K562 (cell line): ENCODE measurements around the gene FBXO22. TPM values are rescaled to one million over a fixed set of nuclear protein-coding genes. Genes with fewer than 3 reads are reported as not detected.

Source experiments
- ATF1 ChIP-seq, 2 experiments: fragments of 450-650 bp in 1 of 2; IDR thresholded peaks; 2 replicates each; pipeline ENCODE4 v1.6.1; 2016; ENCODE audit warnings: missing compliant biosample characterization in 1 of 2, missing genetic modification characterization in 1 of 2
- CHCHD3 ChIP-seq: fragments of 250-450 bp; sonication (Bioruptor Pico); IDR thresholded peaks from 2 replicates; pipeline ENCODE4 v2.1.2; 2022; ENCODE audit warnings: mild to moderate bottlenecking
- CREB5 ChIP-seq: fragments of 250-450 bp; sonication (Bioruptor Pico); IDR thresholded peaks from 2 replicates; pipeline ENCODE4 v1.5.0; 2020; ENCODE audit warnings: mild to moderate bottlenecking
- IRF1 ChIP-seq: sonication (generic); formaldehyde crosslinking; IDR thresholded peaks from 2 replicates; pipeline ENCODE4 v1.8.0; 2022; ENCODE audit warnings: missing genetic modification reagents, mild to moderate bottlenecking, borderline replicate concordance
- L3MBTL2 ChIP-seq: fragments of 450-650 bp; IDR thresholded peaks from 2 replicates; pipeline ENCODE4 v1.6.1; 2016; ENCODE audit warnings: mild to moderate bottlenecking, moderate library complexity
- MLLT1 ChIP-seq, 2 experiments: fragments of 450-650 bp; IDR thresholded peaks; 2 replicates each; pipeline ENCODE4 v1.6.1; 2016
- MXD1 ChIP-seq: fragments of 250-450 bp; sonication (Bioruptor Pico); IDR thresholded peaks from 2 replicates; pipeline ENCODE4 v1.8.0; 2021; ENCODE audit warnings: borderline replicate concordance, mild to moderate bottlenecking, moderate library complexity; ENCODE audit not compliant: poor library complexity, severe bottlenecking
- OTX1 ChIP-seq: fragments of 450-650 bp; formaldehyde crosslinking; IDR thresholded peaks from 2 replicates; pipeline ENCODE4 v1.4.0; 2022; ENCODE audit warnings: mild to moderate bottlenecking
- POLR2H ChIP-seq: IDR thresholded peaks from 2 replicates; pipeline ENCODE4 v1.6.1; 2016; ENCODE audit warnings: missing genetic modification characterization, low read depth, mild to moderate bottlenecking, control low read depth, missing compliant biosample characterization, moderate library complexity
- PTRF ChIP-seq: fragments of 450-650 bp; IDR thresholded peaks from 2 replicates; pipeline ENCODE4 v1.6.1; 2016; ENCODE audit warnings: mild to moderate bottlenecking, missing genetic modification characterization, missing compliant biosample characterization
- SNAPC5 ChIP-seq: fragments of 250-450 bp; sonication (Bioruptor Pico); IDR thresholded peaks from 2 replicates; pipeline ENCODE4 v1.8.0; 2021; ENCODE audit warnings: moderate library complexity, mild to moderate bottlenecking, inconsistent platforms
- SRSF1 ChIP-seq: fragments of 200-400 bp; formaldehyde crosslinking; IDR thresholded peaks from 2 replicates; pipeline ENCODE4 v1.6.1; 2017; ENCODE audit warnings: mild to moderate bottlenecking, low read depth, low read length, moderate library complexity
- THRAP3 ChIP-seq: fragments of 450-650 bp; IDR thresholded peaks from 2 replicates; pipeline ENCODE4 v1.6.1; 2016; ENCODE audit warnings: mild to moderate bottlenecking, inconsistent platforms, borderline replicate concordance
- ZHX1 ChIP-seq: fragments of 150-350 bp; conservative IDR thresholded peaks from 2 replicates; pipeline ENCODE4 v1.6.1; 2014; ENCODE audit warnings: low read length
- ZKSCAN8 ChIP-seq: fragments of 200-800 bp; sonication (Bioruptor generic); IDR thresholded peaks from 2 replicates; pipeline ENCODE4 v1.6.1; 2016; ENCODE audit warnings: missing genetic modification characterization, missing compliant biosample characterization
- ZNF133 ChIP-seq: fragments of 250-450 bp; sonication (Bioruptor Pico); IDR thresholded peaks from 2 replicates; pipeline ENCODE4 v1.4.0; 2020; ENCODE audit warnings: mild to moderate bottlenecking
- ZNF165 ChIP-seq: fragments of 250-450 bp; sonication (Bioruptor Pico); IDR thresholded peaks from 2 replicates; pipeline ENCODE4 v1.4.0; 2020; ENCODE audit warnings: borderline replicate concordance
- ZNF274 ChIP-seq: IDR thresholded peaks from 2 replicates; pipeline ENCODE4 v1.6.1; 2011; ENCODE audit warnings: low read depth, mild to moderate bottlenecking, low read length, moderate library complexity, borderline replicate concordance
- ZNF311 ChIP-seq: fragments of 250-450 bp; sonication (Bioruptor Pico); IDR thresholded peaks from 2 replicates; pipeline ENCODE4 v1.4.0; 2020; ENCODE audit warnings: mild to moderate bottlenecking, moderate library complexity
- ZNF707 ChIP-seq: fragments of 250-450 bp; sonication (Bioruptor Pico); conservative IDR thresholded peaks from 2 replicates; pipeline ENCODE4 v1.8.0; 2022; ENCODE audit warnings: inconsistent platforms, mild to moderate bottlenecking, moderate library complexity
- polyA plus RNA-seq, 8 experiments: library from polyadenylated mRNA; depleted of rRNA in 4 of 8; stranded (reverse) in 5 of 8; unstranded in 3 of 8; fragments of >200 nt; fragmentation: Nextera tagmentation in 2 of 8; fragmentation: Illumina TruSeq in 1 of 8; extraction: Ambion mirVana in 2 of 8; extraction: Trizol in 1 of 8; gene quantifications; 2 replicates each; pipeline versions ENCODE4 v1.2.1 to v1.2.3, GENCODE V29; 2011 to 2014; ENCODE audit warnings: inconsistent platforms in 1 of 8, missing spikeins in 1 of 8
- total RNA-seq, 7 experiments: library from RNA; depleted of rRNA in 6 of 7; stranded (reverse); fragments of >200 nt in 6 of 7; fragmentation: Illumina TruSeq in 2 of 7; extraction: Trizol in 2 of 7; gene quantifications; 2 replicates each; pipeline versions ENCODE4 v1.2.1 to v1.2.3, GENCODE V29; 2011 to 2021; ENCODE audit warnings: low replicate concordance in 1 of 7

The FBXO22 gene
- total and polyA plus RNA-seq, 9 of the 15 experiments (the other 6 are each of a cell fraction or from before 2014, with no cell fraction given) = 24.4 to 99.4 (median 66.5) TPM

GRCh38 chr15:75903331-75904239, at the start of gene FBXO22 (continued):
- TF ChIP-seq MLLT1 (IDR thresholded peaks at IDR 0.05) (peak in 1 of 2 experiments; percentile 63; a peak in 1 of 4 replicates), L3MBTL2 (peak; percentile 50), MXD1 (no peak), IRF1 (CRISPR knock-in tag) (no peak), ZNF133 (no peak), ZKSCAN8 (CRISPR knock-in tag) (no peak), PTRF (no peak), ZNF311 (no peak), ATF1 (CRISPR knock-in tag; IDR thresholded peaks at IDR 0.05) (0 out of 2 replicates have a peak, but pooled peaks have one; percentile 27), ATF1 (tag; IDR thresholded peaks at IDR 0.05) (peak; percentile 86), ZNF165 (CRISPR knock-in tag) (no peak), SNAPC5 (CRISPR knock-in tag) (no peak), CREB5 (no peak), ZNF707 (no peak), CHCHD3 (CRISPR knock-in tag) (no peak), OTX1 (CRISPR knock-in tag) (no peak), SRSF1 (no peak), ZHX1 (no peak), POLR2H (tag) (peak; percentile 74), ZNF274 (no peak), THRAP3 (no peak)
